Stimulated activated CD4-positive, alpha-beta T cell treated with anti-CD3 and anti-CD28 coated beads, Interleukin-1b, Interleukin-23, amount 100 ng/mL, for 48 hours (primary cell): ENCODE measurements around the gene MRPL10.

Experiments
- DNase-seq: peaks from one replicate; pipeline ENCODE4 v3.0.0-alpha.2; 2020

Gene MRPL10

DNA sequence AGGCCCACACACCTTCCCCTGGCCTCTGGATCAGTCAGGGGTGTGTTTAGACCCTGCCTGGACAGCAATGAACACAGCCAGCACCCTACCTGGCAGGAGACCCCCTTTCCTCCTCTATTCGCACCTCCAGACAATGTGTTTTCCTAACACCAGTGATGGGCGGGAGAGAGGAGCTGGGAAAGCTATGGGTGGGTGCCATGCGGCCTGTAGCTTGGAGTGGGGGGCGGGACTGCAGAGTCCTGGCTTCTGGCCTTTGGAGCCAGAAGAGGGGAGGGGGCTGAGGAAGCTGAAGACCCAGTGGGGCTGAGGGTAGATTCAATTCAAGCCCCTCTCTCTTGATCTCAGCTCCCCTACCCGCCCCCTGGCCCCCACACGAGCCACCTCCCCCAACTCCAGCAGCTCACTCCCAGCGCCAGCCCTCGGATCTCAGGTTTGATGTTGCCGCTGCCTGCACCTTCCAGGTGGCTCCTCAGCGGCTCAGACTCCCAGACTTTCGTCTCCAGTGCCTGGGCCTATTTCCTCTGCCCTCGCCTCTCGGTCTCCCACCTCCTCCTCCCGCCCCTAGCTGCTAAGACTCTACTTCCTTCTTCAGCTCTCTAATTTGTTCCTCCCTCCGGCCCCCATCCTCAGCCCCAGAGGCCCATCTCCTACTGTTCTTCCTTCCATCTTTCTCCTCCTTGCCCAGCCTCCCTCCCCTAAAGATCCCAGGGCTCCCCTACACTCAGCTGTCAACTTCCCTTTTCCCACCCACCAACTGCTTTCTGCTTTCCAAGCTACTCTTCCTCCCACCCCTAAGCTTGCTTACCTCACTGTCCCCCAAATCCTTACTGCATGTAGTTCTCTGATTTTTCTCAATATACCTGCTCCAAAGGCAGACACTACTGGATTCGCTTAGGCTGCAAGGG lies 26.5 kb upstream of the MRPL10 start:
- DNase-seq = no peak

DNA sequence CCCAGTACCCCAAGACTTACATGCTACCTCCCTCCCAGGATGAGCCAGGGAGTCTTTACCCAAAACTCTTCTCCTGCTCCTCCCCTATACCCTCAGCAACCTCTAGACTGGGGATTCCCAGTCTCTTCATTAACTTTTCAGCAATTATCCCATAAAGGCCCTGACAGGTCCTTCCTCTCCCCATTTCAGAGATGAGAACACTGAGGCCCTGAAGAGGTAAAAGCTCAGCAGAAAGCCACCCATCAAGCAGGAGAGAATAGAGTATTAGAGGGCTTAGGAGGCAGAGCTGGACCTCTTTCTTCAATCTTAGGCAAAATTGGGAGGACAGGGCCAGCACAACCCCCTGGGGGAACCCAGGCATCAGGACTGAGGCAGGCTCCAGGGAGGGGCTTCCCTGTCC lies 25.5 kb upstream of the MRPL10 start:
- no peak for DNase-seq

- DNase-seq = no peak
Measured at GRCh38 chr17:47855737-47856136, 24.4 kb upstream of the MRPL10 start.

- DNase-seq = no peak
Measured at GRCh38 chr17:47853616-47854015, 22.3 kb upstream of the MRPL10 start.

DNA sequence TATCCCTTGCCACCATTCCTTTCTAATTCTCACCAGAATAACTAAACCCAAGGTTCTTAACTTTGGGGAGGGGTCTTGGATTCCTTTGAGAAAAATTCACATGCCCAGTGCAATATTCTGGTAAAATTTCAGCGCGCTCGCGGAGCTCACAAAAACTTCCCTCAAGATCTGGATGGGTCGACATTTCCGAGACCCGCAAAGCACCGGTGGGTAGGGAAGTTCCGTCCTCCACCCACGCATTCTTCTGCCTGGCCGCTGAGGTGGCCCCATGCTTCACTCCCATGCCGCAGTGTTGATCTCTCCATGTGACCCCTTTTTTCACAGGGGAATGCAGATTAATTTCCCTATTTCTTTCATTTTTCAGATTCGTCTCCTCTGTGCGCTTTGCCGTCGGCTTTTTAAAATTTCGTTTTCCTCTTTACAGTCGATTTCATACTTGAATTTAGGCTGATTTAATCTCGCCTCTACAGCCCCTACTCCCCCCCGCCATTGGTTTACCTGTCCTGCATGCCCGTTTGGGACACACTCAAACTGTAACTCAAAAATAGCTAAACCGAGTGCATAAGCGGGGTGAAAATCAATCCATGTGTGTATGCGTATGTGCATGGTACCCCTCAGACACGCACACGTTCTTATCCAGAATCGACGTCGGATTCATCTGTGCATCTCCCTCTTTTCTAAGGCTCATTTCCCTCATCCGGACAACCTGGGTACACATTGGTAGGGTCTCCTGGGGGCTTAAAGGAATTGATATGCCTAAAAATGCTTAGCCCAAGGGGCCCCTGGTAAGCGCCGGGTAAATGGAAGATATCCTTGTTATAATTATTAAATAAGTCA lies 21.0 kb upstream of the MRPL10 start:
- DNase-seq = no peak

DNA sequence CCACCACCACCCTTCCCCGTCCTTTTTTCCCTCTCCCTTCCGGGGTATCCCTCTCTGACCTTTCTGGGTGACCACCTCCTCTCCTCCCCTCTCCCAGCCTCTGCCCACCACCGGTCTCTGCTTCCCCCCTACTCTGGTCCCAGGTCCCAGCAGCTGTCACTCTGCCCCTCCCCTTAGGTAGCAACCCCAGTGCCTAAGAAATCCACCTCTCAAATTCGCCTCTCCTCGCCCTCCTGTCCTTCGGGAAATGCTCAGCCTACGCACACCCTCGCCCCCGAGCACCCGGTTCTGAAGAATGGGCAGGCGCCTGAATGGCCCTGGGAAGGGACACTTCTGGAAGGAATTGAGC lies 20.4 kb upstream of the MRPL10 start:
- no peak for DNase-seq

- peak; percentile 60 for DNase-seq
Measured at GRCh38 chr17:47850692-47851573, 19.6 kb upstream of the MRPL10 start, which contains the start of gene SP6. Gene SP6, minus strand, starts transcription at chr17:47851163. Its CDS starts 2,734 bp downstream, at chr17:47848429.

DNA sequence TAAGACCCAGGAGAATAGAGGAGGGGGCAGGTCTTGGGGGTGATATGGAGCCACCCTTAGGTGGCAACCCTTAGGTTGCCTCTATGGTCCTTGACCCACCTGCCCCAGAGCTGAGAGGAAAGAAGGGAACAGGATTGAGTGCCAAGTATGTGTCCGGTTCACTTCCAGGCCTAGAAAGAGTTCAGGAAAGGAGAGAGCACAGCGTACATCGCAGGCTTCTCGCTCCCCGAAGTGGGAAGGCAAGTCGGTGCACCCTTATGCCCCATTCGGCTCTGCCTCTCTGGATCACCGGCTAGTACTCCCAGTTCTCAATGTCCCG lies 19.0 kb upstream of the MRPL10 start:
- DNase-seq = no peak

- DNase-seq = no peak
Measured at GRCh38 chr17:47848198-47848513, 16.8 kb upstream of the MRPL10 start.

DNA sequence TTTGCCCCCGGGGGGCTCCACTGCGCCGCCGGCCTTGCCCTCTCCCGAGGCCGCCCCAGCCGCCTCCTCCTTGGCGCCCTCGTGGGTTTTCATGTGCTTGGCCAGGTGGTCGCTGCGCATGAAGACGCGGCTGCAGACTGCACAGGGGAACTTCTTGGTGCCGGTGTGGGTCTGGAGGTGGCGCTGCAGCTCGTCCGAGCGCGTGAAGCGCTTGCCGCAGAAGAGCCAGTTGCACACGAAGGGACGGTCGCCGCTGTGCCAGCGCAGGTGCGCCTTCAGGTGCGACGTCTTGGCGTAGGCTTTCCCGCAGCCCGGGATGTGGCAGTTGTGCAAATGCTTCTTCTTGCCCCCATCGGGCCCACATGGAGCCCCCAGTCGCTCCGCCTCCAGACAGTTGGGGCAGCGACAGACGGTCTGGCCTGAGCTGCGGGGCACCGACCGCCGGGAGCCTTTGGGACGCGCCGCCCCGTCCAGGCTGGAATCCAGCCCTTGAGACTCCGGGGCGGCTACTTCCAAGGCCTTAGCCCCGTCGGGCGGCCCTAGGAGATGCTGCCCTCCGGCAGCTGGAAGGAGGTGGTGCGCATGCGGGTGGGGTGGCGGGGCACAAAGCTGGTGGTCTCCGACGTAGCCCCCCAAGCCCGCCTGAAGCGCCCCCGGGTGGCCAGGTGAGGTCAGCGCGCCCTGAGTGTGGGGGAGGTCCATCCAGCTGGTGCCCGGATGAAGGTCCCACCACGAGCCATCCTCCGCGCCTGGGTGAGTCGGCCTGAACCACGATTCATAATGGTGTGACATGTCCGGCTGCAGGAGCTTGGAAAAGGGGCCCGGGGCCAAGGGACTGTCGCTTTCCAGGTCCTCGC lies 16.2 kb upstream of the MRPL10 start:
- DNase-seq = peak; percentile 22

DNA sequence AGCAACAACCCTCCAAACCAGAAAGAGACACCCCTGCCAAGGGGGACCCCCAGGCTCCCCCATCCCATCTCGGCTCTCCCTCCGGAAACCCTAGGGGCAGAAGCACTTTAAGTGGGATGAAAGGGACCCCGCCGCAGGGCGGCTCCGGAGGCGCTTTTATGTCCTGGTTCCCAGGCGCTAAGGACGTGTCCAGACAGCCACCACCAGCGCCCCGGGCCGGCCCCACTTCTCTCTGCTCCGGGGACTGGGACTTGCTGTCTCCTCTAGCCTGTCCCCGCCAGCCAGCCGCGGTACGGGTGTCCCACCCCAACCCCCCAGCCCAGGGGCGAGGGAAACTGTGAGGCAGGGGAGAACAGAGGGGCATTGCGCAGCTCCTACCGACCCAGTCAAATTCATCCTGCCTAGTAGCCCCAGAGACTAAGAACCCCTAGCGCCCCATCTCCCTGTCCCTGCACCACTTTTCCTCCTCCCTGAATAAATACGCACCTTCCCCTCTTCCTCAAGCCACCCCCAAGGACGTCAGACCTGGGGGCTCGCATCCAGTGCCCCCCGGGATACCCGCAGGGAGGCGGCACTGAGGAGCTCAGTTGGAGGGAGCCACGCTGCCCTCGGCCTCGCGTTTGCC lies 15.5 kb upstream of the MRPL10 start:
- no peak for DNase-seq

GRCh38 chr17:47845716-47846075 lies 14.4 kb upstream of the MRPL10 start:
- DNase-seq = no peak

DNA sequence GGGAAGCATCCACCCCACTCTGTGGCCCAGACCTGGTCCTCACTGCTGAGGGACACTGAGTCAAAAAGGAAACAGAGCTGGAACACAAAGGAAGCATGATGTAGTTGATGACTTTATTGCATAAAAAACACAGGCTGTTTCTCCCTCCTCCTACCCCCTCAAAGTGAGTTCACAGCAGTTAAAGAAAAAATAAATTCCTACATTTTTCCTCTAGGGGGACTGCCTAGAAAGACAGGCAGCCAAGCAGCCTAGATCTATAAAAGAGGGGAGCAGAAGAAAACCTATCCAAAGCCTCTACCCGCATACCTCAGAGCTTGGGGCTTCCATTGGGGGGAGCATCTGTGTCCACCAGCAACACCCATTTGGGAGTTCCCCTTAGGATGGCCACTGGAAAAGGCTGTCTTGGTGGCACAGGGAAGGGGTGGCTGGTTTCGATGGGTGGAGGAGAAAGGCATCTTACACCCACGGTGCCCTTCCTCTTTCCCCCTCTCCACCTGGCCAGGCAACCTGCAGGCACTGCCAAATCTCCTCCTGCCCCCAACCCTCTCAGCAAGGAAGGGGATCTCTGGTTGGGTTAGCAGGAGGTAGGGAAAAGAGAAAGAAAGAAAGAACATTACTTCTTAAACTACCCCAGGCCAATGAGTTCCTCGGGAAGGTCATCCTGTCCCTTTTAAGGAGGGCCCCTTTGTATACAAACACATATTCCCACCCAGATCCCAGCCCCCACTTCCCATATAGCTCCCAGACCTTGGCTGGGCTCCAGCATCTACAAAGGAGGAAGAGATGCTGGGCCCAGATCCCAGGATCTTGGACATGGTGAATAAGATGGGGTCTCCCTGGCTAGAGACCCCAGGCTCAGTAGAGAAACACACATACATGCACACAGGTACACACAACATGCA lies 13.7 kb upstream of the MRPL10 start:
- DNase-seq = no peak

DNA sequence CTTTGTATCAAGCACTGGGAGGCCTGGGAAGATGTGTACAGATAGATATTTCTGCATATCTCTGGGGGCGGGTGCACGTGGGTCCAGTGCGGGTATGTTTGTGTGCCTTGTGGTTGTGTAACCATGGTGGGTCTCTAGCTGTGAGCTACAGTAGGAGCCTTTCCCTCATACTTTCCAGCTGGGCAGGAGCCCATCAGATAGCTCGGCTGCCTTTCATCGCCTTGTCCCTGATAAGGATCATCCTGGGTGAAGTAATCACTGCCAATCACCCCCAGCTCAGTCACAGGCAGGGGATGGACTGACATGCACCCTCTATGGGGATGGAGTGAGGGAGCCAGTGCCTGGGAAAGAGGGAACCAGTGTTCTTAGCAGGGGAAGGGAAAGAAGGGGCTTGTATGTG lies 12.9 kb upstream of the MRPL10 start:
- DNase-seq = no peak

- DNase-seq = no peak
Measured at GRCh38 chr17:47843391-47843730, 12.0 kb upstream of the MRPL10 start.

DNA sequence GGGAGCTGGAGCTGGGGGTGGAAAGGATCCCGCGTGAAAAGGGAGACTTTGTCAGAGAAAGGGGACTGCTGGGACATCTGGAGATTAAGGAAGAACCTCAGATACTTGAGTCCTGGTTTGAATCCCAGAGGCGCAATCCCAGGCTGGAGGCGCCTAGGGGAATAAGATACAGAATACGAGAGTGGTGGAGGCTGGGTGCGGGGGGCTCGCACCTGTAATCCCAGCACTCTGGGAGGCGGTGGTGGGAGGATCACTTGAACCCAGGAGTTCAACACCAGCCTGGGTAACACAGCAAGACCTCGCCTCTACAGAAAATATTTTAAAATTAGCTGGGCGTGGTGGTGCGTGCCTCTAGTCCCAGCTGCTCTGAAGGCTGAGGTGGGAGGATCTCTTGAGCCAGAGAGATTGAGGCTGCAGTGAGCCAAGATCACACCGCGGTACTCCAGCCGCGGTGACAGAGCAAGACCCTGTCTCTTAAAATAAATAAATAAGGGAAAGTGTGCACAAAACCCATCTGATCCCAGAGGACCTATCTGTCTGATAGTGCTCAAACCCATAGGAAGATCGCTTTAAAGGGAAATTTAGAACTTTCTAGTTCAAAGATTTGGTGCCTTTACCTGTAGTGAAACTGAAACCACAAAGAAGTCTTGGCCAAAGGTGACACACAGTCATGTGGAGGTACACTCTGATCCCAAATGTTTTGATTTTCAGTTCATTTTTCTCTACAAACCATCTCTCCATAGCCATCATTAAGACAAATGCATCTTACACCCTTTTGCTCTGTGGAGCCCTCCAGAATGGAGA lies 10.3 kb upstream of the MRPL10 start:
- no peak for DNase-seq

GRCh38 chr17:47840742-47841487 lies 9.6 kb upstream of the MRPL10 start, which contains the start of gene SCRN2:
Gene SCRN2, minus strand, starts transcription at chr17:47841273. Its CDS starts 430 bp downstream, at chr17:47840843.
- DNase-seq = peak; percentile 88

GRCh38 chr17:47840001-47840741 lies 8.8 kb upstream of the MRPL10 start:
- DNase-seq = no peak
